A673 (cell line): ENCODE results near the gene RASIP1.

Experiments used
- EZH2 ChIP-seq: fragments of 200-600 bp; sonication (generic); IDR thresholded peaks from 2 replicates; pipeline ENCODE4 v1.6.1; 2017; ENCODE audit warnings: borderline replicate concordance, low read depth, mild to moderate bottlenecking, mixed read lengths, antibody characterized with exemption, low read length; ENCODE audit not compliant: poor library complexity, severe bottlenecking
- TF ChIP-seq, protein P1 (sequence below): fragments of 300-800, 200-600 bp; sonication (generic); conservative IDR thresholded peaks from 2 replicates; pipeline ENCODE4 v1.5.1; 2017; ENCODE audit warnings: low read depth, mild to moderate bottlenecking, antibody characterized with exemption, low read length, moderate library complexity, mixed read lengths

GRCh38 chr19:48702701-48703100 is 37.7 kb downstream of the RASIP1 start:
- TF ChIP-seq, protein P1, sequence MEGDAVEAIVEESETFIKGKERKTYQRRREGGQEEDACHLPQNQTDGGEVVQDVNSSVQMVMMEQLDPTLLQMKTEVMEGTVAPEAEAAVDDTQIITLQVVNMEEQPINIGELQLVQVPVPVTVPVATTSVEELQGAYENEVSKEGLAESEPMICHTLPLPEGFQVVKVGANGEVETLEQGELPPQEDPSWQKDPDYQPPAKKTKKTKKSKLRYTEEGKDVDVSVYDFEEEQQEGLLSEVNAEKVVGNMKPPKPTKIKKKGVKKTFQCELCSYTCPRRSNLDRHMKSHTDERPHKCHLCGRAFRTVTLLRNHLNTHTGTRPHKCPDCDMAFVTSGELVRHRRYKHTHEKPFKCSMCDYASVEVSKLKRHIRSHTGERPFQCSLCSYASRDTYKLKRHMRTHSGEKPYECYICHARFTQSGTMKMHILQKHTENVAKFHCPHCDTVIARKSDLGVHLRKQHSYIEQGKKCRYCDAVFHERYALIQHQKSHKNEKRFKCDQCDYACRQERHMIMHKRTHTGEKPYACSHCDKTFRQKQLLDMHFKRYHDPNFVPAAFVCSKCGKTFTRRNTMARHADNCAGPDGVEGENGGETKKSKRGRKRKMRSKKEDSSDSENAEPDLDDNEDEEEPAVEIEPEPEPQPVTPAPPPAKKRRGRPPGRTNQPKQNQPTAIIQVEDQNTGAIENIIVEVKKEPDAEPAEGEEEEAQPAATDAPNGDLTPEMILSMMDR, result no peak
- no peak for TF ChIP-seq EZH2
